Left ventricle myocardium inferior (tissue), 1 donor: ENCODE results near the gene PBRM1. TPM values are rescaled to one million over a fixed set of nuclear protein-coding genes. Genes with fewer than 3 reads are reported as not detected.

Source experiments
- DNase-seq: peaks from one replicate; pipeline ENCODE4 v3.0.0-alpha.2; 2020
- H3K27ac ChIP-seq: fragments of 200-600 bp; replicated peaks from 2 replicates; pipeline ENCODE4 v1.8.0; 2021
- H3K27me3 ChIP-seq: fragments of 200-600 bp; 2 replicates; pipeline ENCODE4 v1.8.0; 2021; ENCODE audit warnings: low read depth
- H3K36me3 ChIP-seq: fragments of 200-600 bp; 2 replicates; pipeline ENCODE4 v1.8.0; 2021
- H3K4me1 ChIP-seq: fragments of 200-600 bp; 2 replicates; pipeline ENCODE4 v1.8.0; 2021
- H3K4me3 ChIP-seq: fragments of 200-600 bp; 2 replicates; pipeline ENCODE4 v1.8.0; 2021; ENCODE audit warnings: mild to moderate bottlenecking, moderate library complexity
- H3K9me3 ChIP-seq: fragments of 200-600 bp; replicated peaks from 2 replicates; pipeline ENCODE4 v1.8.0; 2021
- CTCF ChIP-seq: fragments of 200-600 bp; IDR thresholded peaks from 2 replicates; pipeline ENCODE4 v1.8.0; 2021; ENCODE audit warnings: antibody characterized with exemption, mild to moderate bottlenecking, borderline replicate concordance
- intact Hi-C: fragments of 100-400 bp; cut with micrococcal nuclease; formaldehyde crosslinking; loops from one replicate; pipeline ENCODE4 v1.11.0; 2022
- total RNA-seq: library from RNA; stranded (reverse); fragmentation: NEBNext Ultra II Directional; extraction: Animal tissue kit (Norgen Biotek cat#: 25700); gene quantifications from one replicate; pipeline ENCODE4 v1.2.1, GENCODE V29; 2021
- donor health status: DM: no; HTN: yes; CAD: no; lungs with severe emphysema.

Gene PBRM1
- total RNA-seq, 1 donor from 2014 or later: 52.3 TPM

- Histone ChIP-seq H3K27me3 (no peaks in the 10 kb centered on the region), H3K9me3 (no peaks in the 10 kb centered on the region), H3K27ac (peak overlapping the region; percentile 88), H3K36me3 (peaks cover 26% of the 10 kb centered on the region), H3K4me3 (no peak overlapping the region), H3K4me1 (peaks cover 61% of the 10 kb centered on the region)
- DNase-seq: peak; percentile 13
- no peak for TF ChIP-seq CTCF
- intact Hi-C loops: no loop called here
Observed at GRCh38 chr3:52525680-52526561, 159.8 kb downstream of the PBRM1 start.

GRCh38 chr3:52524752-52525679, 160.7 kb downstream of the PBRM1 start:
- peaks cover 52% of the 10 kb centered on the region for H3K4me1 ChIP-seq
- no peak for TF ChIP-seq CTCF

DNA sequence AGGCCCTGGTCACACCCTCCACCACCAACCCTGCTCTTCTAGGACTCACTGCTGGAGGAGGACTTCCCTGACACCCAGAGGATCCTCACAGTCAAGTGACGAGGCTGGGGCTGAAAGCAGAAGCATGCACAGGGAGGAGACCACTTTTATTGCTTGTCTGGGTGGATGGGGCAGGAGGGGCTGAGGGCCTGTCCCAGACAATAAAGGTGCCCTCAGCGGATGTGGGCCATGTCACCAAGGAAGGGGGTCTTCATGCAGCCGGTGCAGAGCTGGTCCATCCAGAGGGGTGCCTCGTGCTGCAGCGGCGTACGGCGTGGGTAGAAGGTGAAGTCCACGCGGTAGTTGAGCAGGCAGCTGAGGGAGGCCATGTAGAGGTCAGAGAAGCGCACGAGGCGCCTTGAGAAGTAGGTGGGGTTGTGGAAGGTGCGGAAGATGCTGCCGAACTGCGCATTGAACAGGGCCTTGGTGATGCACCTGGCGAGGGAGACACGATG, 161.4 kb downstream of the PBRM1 start:
- Histone ChIP-seq H3K4me1 (peaks cover 45% of the 10 kb centered on the region), H3K9me3 (no peaks in the 10 kb centered on the region), H3K4me3 (no peak overlapping the region), H3K27ac (peak overlapping the region; percentile 88), H3K36me3 (peaks cover 32% of the 10 kb centered on the region), H3K27me3 (no peaks in the 10 kb centered on the region)
- peak; percentile 8 for DNase-seq
- intact Hi-C loops: no loop called here
- TF ChIP-seq CTCF: no peak

More at GRCh38 chr3:52524752-52525679, 160.7 kb downstream of the PBRM1 start:
- intact Hi-C loops: no loop called here
- peak overlapping the region; percentile 34 for H3K4me3 ChIP-seq
- H3K27me3 ChIP-seq: no peaks in the 10 kb centered on the region
- peak; percentile 61 for DNase-seq
- peak overlapping the region; percentile 88 for H3K27ac ChIP-seq
- H3K9me3 ChIP-seq: no peaks in the 10 kb centered on the region
- H3K36me3 ChIP-seq: peaks cover 27% of the 10 kb centered on the region

GRCh38 chr3:52523386-52524257, 162.1 kb downstream of the PBRM1 start:
- no peak overlapping the region for H3K4me3 ChIP-seq
- H3K27me3 ChIP-seq: no peaks in the 10 kb centered on the region
- intact Hi-C loops: no loop called here
- no peaks in the 10 kb centered on the region for H3K9me3 ChIP-seq
- peaks cover 32% of the 10 kb centered on the region for H3K36me3 ChIP-seq
- no peak for TF ChIP-seq CTCF
- DNase-seq: peak; percentile 13
- H3K27ac ChIP-seq: peak overlapping the region; percentile 88
- peaks cover 39% of the 10 kb centered on the region for H3K4me1 ChIP-seq
